ENCODE results near the gene GRPEL2.

GRPEL2 gene

GRCh38 chr5:149353911-149354310 is 8.6 kb downstream of the GRPEL2 start:
- Histone ChIP-seq H3K27me3 (ENCODE audit: control insufficient read depth in 5 of 5, insufficient read depth in 4 of 5, low read length in 5 of 5) (no peaks in the 10 kb centered on the region), H3K27ac (ENCODE audit: low read depth, low read length) (no peak overlapping the region), H3K9ac (ENCODE audit: low read length in 5 of 5) (no peak overlapping the region), H3K4me1 (ENCODE audit: control insufficient read depth in 5 of 5, insufficient read depth in 5 of 5, low read length in 5 of 5) (peaks cover 6 to 16% (median 13%) of the 10 kb centered on the region in 5 donors), H3K9me3 (ENCODE audit: control insufficient read depth in 5 of 5, low read length in 5 of 5) (no peaks in the 10 kb centered on the region), H3K4me3 (ENCODE audit: low read depth in 1 of 5, low read length in 5 of 5) (no peak overlapping the region), H3K36me3 (ENCODE audit: control insufficient read depth in 5 of 5, insufficient read depth in 5 of 5, low read length in 5 of 5) (peaks cover 31 to 60% (median 57%) of the 10 kb centered on the region in 5 donors)

DNA sequence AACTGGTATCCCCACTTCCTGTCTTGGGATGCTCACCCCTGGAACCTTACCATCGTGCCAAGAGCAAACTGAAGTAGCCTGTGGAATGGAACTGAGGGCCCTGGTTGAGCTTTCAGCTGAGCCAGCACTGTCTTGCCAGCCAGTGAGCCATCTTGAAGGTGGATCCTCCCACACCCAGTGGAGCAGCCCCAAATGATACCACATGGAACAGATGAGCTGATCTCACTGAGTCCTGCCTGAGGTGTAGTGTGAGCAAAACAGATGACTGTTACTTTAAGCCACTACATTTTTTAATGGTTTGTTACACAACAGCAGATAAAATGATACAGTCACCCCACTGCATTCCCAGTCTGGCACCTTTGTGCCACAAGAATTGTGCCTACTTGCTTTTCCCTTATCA is 10.4 kb downstream of the GRPEL2 start:
- Histone ChIP-seq H3K4me3 (ENCODE audit: low read depth in 1 of 5, low read length in 5 of 5) (no peak overlapping the region), H3K27me3 (ENCODE audit: control insufficient read depth in 5 of 5, insufficient read depth in 4 of 5, low read length in 5 of 5) (no peaks in the 10 kb centered on the region), H3K9ac (ENCODE audit: low read length in 5 of 5) (no peak overlapping the region), H3K36me3 (ENCODE audit: control insufficient read depth in 5 of 5, insufficient read depth in 5 of 5, low read length in 5 of 5) (peaks cover 15 to 43% (median 40%) of the 10 kb centered on the region in 5 donors), H3K9me3 (ENCODE audit: control insufficient read depth in 5 of 5, low read length in 5 of 5) (no peaks in the 10 kb centered on the region), H3K4me1 (ENCODE audit: control insufficient read depth in 5 of 5, insufficient read depth in 5 of 5, low read length in 5 of 5) (peaks cover 10 to 16% (median 13%) of the 10 kb centered on the region in 5 donors), H3K27ac (ENCODE audit: low read depth, low read length) (no peak overlapping the region)

GRCh38 chr5:149356391-149356790 is 11.1 kb downstream of the GRPEL2 start:
- no peaks in the 10 kb centered on the region for H3K27me3 ChIP-seq (ENCODE audit: control insufficient read depth in 5 of 5, insufficient read depth in 4 of 5, low read length in 5 of 5)
- H3K36me3 ChIP-seq (ENCODE audit: control insufficient read depth in 5 of 5, insufficient read depth in 5 of 5, low read length in 5 of 5) = peaks cover 10 to 36% (median 34%) of the 10 kb centered on the region in 5 donors
- no peaks in the 10 kb centered on the region for H3K9me3 ChIP-seq (ENCODE audit: control insufficient read depth in 5 of 5, low read length in 5 of 5)
- peaks cover 10 to 16% (median 13%) of the 10 kb centered on the region in 5 donors for H3K4me1 ChIP-seq (ENCODE audit: control insufficient read depth in 5 of 5, insufficient read depth in 5 of 5, low read length in 5 of 5)
- H3K4me3 ChIP-seq (ENCODE audit: low read depth in 1 of 5, low read length in 5 of 5) = no peak overlapping the region
- no peak overlapping the region for H3K27ac ChIP-seq (ENCODE audit: low read depth, low read length)
- no peak overlapping the region for H3K9ac ChIP-seq (ENCODE audit: low read length in 5 of 5)

DNA sequence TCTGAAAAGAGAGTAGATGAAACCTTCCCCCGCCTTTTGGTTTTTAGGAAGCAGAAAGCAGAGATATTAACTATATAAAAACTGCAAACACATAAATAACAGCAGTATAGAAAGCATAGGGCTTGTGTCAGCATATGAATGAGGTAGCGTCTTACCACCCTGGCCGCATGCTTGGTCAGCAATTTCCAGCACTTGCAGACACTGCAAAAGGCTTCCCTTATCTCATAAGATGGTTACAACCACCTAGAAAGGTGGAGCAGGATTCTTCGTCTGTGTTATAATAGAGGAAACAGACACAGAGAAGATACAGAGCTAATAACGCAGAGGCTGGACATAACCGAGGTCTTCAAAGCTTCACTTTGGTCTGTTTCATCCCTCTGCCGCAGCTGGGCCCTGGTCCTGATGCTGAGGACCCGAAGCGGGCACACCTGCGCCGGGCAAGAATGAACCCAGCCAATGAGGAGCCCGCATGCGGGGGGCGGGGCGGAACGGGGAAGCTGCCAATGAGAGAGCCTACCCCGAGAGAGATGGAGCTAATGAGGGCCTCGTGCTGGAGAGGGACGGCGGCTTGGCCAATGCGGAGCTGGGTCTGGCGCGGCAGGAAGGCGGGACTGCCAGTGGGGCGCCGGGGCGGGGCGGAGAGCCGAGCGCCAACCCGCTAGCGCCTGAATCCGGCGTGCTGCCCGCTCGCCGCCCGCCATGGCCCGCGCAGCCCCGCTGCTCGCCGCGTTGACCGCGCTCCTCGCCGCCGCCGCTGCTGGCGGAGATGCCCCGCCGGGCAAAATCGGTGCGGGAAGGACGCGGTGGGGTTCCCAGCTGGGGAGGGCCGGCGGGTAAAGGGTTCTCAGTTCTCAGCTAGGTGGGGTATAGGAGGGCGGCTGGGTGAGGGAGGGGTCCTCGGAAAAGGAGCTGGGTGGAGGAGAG is 12.3 kb downstream of the GRPEL2 start, which contains the start of gene PCYOX1L:
Gene PCYOX1L, plus strand, starts transcription at position 677 of the 924 bp plus-strand sequence. Its CDS starts 23 bp downstream, at position 700.
- Histone ChIP-seq H3K9me3 (ENCODE audit: control insufficient read depth in 5 of 5, low read length in 5 of 5) (no peaks in the 10 kb centered on the region), H3K27ac (ENCODE audit: low read depth, low read length) (no peak within 1 kb of the TSS), H3K36me3 (ENCODE audit: control insufficient read depth in 5 of 5, insufficient read depth in 5 of 5, low read length in 5 of 5) (peaks cover 4 to 23% (median 21%) of the 10 kb centered on the region in 5 donors), H3K4me1 (ENCODE audit: control insufficient read depth in 5 of 5, insufficient read depth in 5 of 5, low read length in 5 of 5) (peaks cover 10 to 16% (median 13%) of the 10 kb centered on the region in 5 donors), H3K4me3 (ENCODE audit: low read depth in 1 of 5, low read length in 5 of 5) (peak within 1 kb of the TSS; percentile 54 to 81 (median 65)), H3K9ac (ENCODE audit: low read length in 5 of 5) (peak within 1 kb of the TSS in 4 of 5 donors; percentile 50 to 68 (median 60)), H3K27me3 (ENCODE audit: control insufficient read depth in 5 of 5, insufficient read depth in 4 of 5, low read length in 5 of 5) (no peaks in the 10 kb centered on the region)

- H3K9me3 ChIP-seq (ENCODE audit: control insufficient read depth in 5 of 5, low read length in 5 of 5) = no peaks in the 10 kb centered on the region
- peaks cover 0 to 17% (median 15%) of the 10 kb centered on the region in 5 donors for H3K36me3 ChIP-seq (ENCODE audit: control insufficient read depth in 5 of 5, insufficient read depth in 5 of 5, low read length in 5 of 5)
- H3K9ac ChIP-seq (ENCODE audit: low read length in 5 of 5) = peak overlapping the region in 4 of 5 donors; percentile 50 to 68 (median 60)
- H3K27me3 ChIP-seq (ENCODE audit: control insufficient read depth in 5 of 5, insufficient read depth in 4 of 5, low read length in 5 of 5) = no peaks in the 10 kb centered on the region
- peak overlapping the region; percentile 31 to 81 (median 65) for H3K4me3 ChIP-seq (ENCODE audit: low read depth in 1 of 5, low read length in 5 of 5)
- peaks cover 10 to 16% (median 13%) of the 10 kb centered on the region in 5 donors for H3K4me1 ChIP-seq (ENCODE audit: control insufficient read depth in 5 of 5, insufficient read depth in 5 of 5, low read length in 5 of 5)
- no peak overlapping the region for H3K27ac ChIP-seq (ENCODE audit: low read depth, low read length)
These were observed 13.0 kb downstream of the GRPEL2 start for GRCh38 chr5:149358294-149358651.

- H3K9ac ChIP-seq (ENCODE audit: low read length in 5 of 5) = no peak overlapping the region
- no peaks in the 10 kb centered on the region for H3K27me3 ChIP-seq (ENCODE audit: control insufficient read depth in 5 of 5, insufficient read depth in 4 of 5, low read length in 5 of 5)
- H3K36me3 ChIP-seq (ENCODE audit: control insufficient read depth in 5 of 5, insufficient read depth in 5 of 5, low read length in 5 of 5) = peaks cover 0 to 12% (median 12%) of the 10 kb centered on the region in 5 donors
- no peaks in the 10 kb centered on the region for H3K9me3 ChIP-seq (ENCODE audit: control insufficient read depth in 5 of 5, low read length in 5 of 5)
- H3K4me3 ChIP-seq (ENCODE audit: low read depth in 1 of 5, low read length in 5 of 5) = peak overlapping the region in 1 of 5 donors; percentile 65
- H3K4me1 ChIP-seq (ENCODE audit: control insufficient read depth in 5 of 5, insufficient read depth in 5 of 5, low read length in 5 of 5) = peaks cover 10 to 16% (median 13%) of the 10 kb centered on the region in 5 donors
- no peak overlapping the region for H3K27ac ChIP-seq (ENCODE audit: low read depth, low read length)
These were observed 13.7 kb downstream of the GRPEL2 start for GRCh38 chr5:149358868-149359495.

GRCh38 chr5:149360272-149360671 is 15.0 kb downstream of the GRPEL2 start:
- H3K4me1 ChIP-seq (ENCODE audit: control insufficient read depth in 5 of 5, insufficient read depth in 5 of 5, low read length in 5 of 5) = peaks cover 10 to 16% (median 13%) of the 10 kb centered on the region in 5 donors
- no peak overlapping the region for H3K27ac ChIP-seq (ENCODE audit: low read depth, low read length)
- peaks cover 0 to 5% (median 2%) of the 10 kb centered on the region in 5 donors for H3K36me3 ChIP-seq (ENCODE audit: control insufficient read depth in 5 of 5, insufficient read depth in 5 of 5, low read length in 5 of 5)
- no peak overlapping the region for H3K4me3 ChIP-seq (ENCODE audit: low read depth in 1 of 5, low read length in 5 of 5)
- H3K9me3 ChIP-seq (ENCODE audit: control insufficient read depth in 5 of 5, low read length in 5 of 5) = no peaks in the 10 kb centered on the region
- no peak overlapping the region for H3K9ac ChIP-seq (ENCODE audit: low read length in 5 of 5)
- no peaks in the 10 kb centered on the region for H3K27me3 ChIP-seq (ENCODE audit: control insufficient read depth in 5 of 5, insufficient read depth in 4 of 5, low read length in 5 of 5)

GRCh38 chr5:149362541-149362940 is 17.2 kb downstream of the GRPEL2 start:
- no peak overlapping the region for H3K4me3 ChIP-seq (ENCODE audit: low read depth in 1 of 5, low read length in 5 of 5)
- H3K36me3 ChIP-seq (ENCODE audit: control insufficient read depth in 5 of 5, insufficient read depth in 5 of 5, low read length in 5 of 5) = no peaks in the 10 kb centered on the region
- H3K9ac ChIP-seq (ENCODE audit: low read length in 5 of 5) = no peak overlapping the region
- peaks cover 7 to 14% (median 10%) of the 10 kb centered on the region in 5 donors for H3K4me1 ChIP-seq (ENCODE audit: control insufficient read depth in 5 of 5, insufficient read depth in 5 of 5, low read length in 5 of 5)
- H3K27me3 ChIP-seq (ENCODE audit: control insufficient read depth in 5 of 5, insufficient read depth in 4 of 5, low read length in 5 of 5) = no peaks in the 10 kb centered on the region
- no peaks in the 10 kb centered on the region for H3K9me3 ChIP-seq (ENCODE audit: control insufficient read depth in 5 of 5, low read length in 5 of 5)
- H3K27ac ChIP-seq (ENCODE audit: low read depth, low read length) = no peak overlapping the region

- Histone ChIP-seq H3K9ac (ENCODE audit: low read length in 5 of 5) (no peak overlapping the region), H3K4me1 (ENCODE audit: control insufficient read depth in 5 of 5, insufficient read depth in 5 of 5, low read length in 5 of 5) (peaks cover 2 to 9% (median 5%) of the 10 kb centered on the region in 5 donors), H3K27me3 (ENCODE audit: control insufficient read depth in 5 of 5, insufficient read depth in 4 of 5, low read length in 5 of 5) (no peaks in the 10 kb centered on the region), H3K27ac (ENCODE audit: low read depth, low read length) (no peak overlapping the region), H3K36me3 (ENCODE audit: control insufficient read depth in 5 of 5, insufficient read depth in 5 of 5, low read length in 5 of 5) (no peaks in the 10 kb centered on the region), H3K9me3 (ENCODE audit: control insufficient read depth in 5 of 5, low read length in 5 of 5) (no peaks in the 10 kb centered on the region), H3K4me3 (ENCODE audit: low read depth in 1 of 5, low read length in 5 of 5) (no peak overlapping the region)
These were observed 18.1 kb downstream of the GRPEL2 start for GRCh38 chr5:149363358-149363757.

DNA sequence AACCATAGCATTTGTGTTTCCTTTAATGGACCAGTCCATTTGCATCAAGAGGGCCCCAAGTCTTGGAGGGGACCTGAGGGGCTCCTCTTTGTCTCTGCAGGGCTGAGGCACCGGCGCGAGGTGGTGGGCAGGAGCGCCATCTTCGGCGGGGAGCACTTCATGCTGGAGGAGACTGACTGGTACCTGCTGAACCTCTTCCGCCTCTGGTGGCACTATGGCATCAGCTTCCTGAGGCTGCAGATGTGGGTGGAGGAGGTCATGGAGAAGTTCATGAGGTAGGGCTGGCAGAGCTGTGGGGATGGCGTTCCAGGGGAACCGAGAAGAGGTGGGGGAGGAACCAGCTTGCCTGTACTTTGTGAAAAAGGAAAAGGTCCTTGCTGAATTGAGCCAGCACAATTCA is 18.6 kb downstream of the GRPEL2 start:
- Histone ChIP-seq H3K4me3 (ENCODE audit: low read depth in 1 of 5, low read length in 5 of 5) (no peak overlapping the region), H3K4me1 (ENCODE audit: control insufficient read depth in 5 of 5, insufficient read depth in 5 of 5, low read length in 5 of 5) (peaks cover 0 to 7% (median 3%) of the 10 kb centered on the region in 5 donors), H3K27ac (ENCODE audit: low read depth, low read length) (no peak overlapping the region), H3K9ac (ENCODE audit: low read length in 5 of 5) (no peak overlapping the region), H3K9me3 (ENCODE audit: control insufficient read depth in 5 of 5, low read length in 5 of 5) (no peaks in the 10 kb centered on the region), H3K27me3 (ENCODE audit: control insufficient read depth in 5 of 5, insufficient read depth in 4 of 5, low read length in 5 of 5) (no peaks in the 10 kb centered on the region), H3K36me3 (ENCODE audit: control insufficient read depth in 5 of 5, insufficient read depth in 5 of 5, low read length in 5 of 5) (no peaks in the 10 kb centered on the region)

Measured in subcutaneous abdominal adipose tissue (tissue), 5 donors.